GM04504 (cell line): ENCODE data around the gene NXF1.
"Not testable (repeated sequence)": the region's sequence is repeated elsewhere in the genome, so short reads cannot be mapped to it uniquely, and the experiment has no call there.

ENCODE experiments used
- DNase-seq: peaks from one replicate; pipeline ENCODE4 v3.0.0-alpha.2; 2012; ENCODE audit warnings: low read depth

NXF1 gene

DNA sequence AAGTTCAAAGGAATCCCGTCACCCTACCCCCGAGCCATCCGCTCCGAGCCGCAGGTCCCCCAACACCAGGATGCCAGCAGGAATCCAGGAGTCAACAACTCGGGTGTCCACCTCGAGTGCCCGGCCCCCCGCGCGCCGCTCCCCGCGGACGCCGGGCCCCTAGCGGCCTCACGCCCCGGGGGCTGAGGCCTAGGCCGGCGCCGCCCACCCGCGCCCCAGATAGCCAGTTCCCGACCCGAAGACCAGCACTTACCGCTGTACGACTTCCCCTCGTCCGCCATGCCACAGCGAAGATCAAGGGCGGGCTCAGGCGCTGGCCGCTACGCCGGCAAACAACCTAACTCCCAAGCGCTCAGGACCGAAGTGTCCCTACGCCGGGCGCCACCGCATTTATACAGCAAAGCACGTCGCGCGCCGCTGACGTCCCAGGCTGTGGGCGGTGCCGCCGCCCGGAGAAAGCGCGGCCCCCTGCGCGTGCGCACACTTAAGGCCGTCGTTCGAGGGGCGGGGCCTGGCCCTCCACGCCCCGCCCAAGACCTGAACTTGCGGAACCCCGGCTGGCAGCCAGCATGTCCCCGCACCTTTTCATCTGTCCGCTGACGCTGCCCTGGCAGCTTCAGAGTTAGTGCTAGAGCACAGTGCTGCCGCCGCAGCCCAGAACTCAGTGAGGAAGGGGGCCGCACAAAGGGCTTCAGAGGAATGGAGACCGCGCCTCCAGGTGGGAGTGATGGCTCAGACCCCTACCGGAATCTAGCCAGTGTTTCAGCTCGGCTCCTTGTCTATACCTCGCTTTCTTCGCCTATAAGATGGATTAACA, at the start of gene NXF1:
Gene NXF1, minus strand, starts transcription at position 365 of the 817 bp plus-strand sequence. Its CDS starts 84 bp downstream, at position 281.
- peak; percentile 86 for DNase-seq

GRCh38 chr11:62854013-62854824, 49.0 kb upstream of the NXF1 start:
- no peak for DNase-seq

- DNase-seq = no peak
These were observed 48.2 kb upstream of the NXF1 start for GRCh38 chr11:62853279-62853965.

- DNase-seq = no peak
These were observed 47.4 kb upstream of the NXF1 start for GRCh38 chr11:62852523-62853188.

GRCh38 chr11:62851807-62852522, 46.7 kb upstream of the NXF1 start:
- no peak for DNase-seq

- no peak for DNase-seq
These were observed 45.9 kb upstream of the NXF1 start for GRCh38 chr11:62850911-62851806.

- DNase-seq = no peak
These were observed 42.6 kb upstream of the NXF1 start for GRCh38 chr11:62847767-62848314.

GRCh38 chr11:62846177-62846576, 40.9 kb upstream of the NXF1 start:
- DNase-seq = no peak

DNA sequence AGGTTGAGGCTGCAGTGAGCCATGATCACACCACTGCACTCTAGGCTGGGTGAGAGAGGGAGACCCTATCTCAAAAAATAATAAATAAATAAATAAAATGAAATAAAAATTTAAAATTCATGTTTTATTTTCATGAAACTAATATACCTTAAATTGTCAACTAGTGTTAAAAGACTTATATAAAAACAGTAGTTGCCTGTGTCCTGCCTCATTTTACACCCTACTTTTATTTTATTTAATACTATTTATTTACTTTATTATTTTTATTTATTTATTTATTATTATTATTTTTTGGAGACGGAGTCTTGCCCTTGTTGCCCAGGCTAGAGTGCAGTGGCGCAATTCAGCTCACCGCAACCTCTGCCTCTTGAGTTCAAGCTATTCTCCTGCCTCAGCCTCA, 38.9 kb upstream of the NXF1 start:
- no peak for DNase-seq

DNA sequence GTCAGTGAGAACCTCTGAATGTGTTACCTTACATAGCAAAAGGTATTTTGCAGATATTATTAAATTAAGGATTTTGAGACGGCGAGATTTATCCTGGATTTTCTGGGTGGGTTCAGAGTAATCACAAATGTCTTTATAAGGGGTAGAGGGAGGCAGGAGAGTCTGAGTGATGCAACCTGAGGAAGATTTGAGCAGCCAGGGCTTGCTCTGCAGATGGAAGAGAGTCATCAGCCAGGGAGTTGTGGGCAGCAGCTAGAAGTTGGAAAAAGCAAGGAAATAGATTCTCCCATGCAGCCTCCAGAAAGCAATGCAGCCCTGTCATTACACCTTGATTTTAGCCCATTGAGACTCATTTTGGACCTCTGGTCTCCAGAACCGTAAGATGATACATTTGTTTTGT, 38.2 kb upstream of the NXF1 start:
- no peak for DNase-seq

GRCh38 chr11:62842891-62843290, 37.7 kb upstream of the NXF1 start:
- not testable (repeated sequence) for DNase-seq

DNA sequence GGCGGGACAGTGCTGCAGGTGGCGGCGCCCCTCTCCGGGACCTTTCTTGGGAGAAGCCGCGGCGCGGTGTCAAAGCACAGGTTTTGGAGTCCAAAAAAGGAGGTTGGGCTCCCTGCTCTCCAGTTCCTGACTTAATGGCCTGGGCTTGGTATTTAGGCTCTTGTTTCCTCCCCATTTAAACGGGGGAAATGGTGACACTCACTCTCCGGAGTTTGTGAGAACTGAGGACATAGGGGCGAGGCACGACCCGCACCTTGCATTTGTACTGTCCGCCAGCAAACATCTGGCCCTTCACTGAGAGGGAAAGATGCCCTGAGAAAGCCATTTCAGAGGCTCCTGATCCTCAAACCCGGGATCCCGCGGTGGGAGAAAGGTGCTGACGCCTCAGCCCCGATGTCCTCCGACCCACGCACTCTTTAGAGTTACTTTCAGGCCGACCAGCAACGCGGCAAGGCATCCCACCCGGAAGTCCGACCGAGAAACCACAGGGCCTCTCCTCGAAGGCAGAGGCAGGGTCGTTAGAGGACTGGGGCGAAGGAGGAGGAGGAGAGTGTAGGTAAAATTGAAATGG, 37.0 kb upstream of the NXF1 start:
- peak; percentile 27 for DNase-seq

- DNase-seq = peak; percentile 99
These were observed 36.3 kb upstream of the NXF1 start for GRCh38 chr11:62841361-62842170.

GRCh38 chr11:62840721-62841360, 35.6 kb upstream of the NXF1 start:
- peak; percentile 45 for DNase-seq

- peak; percentile 77 for DNase-seq
These were observed 34.1 kb upstream of the NXF1 start, which contains the start of gene WDR74 for GRCh38 chr11:62839050-62839945. TSS of gene WDR74 (minus strand) at chr11:62839590. CDS start at chr11:62839570, 20 bp downstream.

DNA sequence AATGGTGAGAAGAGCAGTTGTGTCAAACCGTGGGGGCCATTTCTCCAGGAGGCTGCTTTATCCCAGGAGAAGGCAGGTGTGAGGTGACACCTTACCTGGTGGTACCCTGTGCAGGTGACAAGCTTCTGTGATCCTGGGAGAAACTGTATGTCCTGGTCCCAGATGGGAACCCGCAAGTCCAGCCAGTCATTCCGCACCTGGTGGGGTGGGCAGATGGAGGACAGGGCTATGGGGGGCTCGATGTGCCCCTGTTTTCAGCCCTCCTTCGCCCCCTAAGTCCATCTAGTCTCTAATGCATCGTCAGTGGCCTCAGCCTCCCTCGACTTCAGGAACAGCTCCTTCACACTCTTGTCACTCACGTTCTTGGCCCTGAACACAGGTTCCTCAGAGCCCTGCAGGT, 30.1 kb upstream of the NXF1 start:
- DNase-seq = no peak
